ENCODE results near the gene MYO1H. TPM values are rescaled to one million over a fixed set of nuclear protein-coding genes. Genes with fewer than 3 reads are reported as not detected.

MYO1H gene
- total and polyA plus RNA-seq, 2 of the 13 experiments (the other 11 are each of a cell fraction or from before 2014, with no cell fraction given), result not detected

DNA sequence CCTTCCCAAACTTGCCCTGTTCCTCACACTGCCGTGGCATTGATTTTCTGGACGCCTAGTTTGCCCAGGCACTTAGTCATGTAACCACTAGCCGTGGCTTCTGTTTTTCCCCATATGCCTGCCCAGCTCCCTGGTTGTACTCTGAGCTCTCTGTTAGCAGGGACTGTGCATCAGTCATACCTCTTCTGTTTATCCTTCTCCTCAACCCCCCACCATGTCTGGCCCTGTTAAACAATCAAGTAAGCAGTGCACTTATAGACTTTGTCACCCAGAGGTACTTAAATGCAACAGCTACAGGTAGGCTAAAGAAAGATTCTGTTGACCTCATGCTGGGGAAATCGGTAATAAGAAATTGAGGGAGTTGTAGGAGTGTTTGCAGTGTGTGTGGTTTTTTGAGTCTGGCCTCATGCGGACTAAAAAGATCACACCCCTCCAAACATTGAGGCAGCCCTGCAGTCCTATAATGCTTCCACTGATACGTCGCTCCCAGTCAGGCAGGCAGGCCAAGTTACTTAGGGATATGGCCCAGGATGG, 146.7 kb downstream of the MYO1H start:
- in situ Hi-C loops (cut with HindIII; ENCODE audit: extremely low pct_ligation_motif_present, low pct_unique_long_range_greater_than_20kb), result no loop called here
- DNase-seq (ENCODE audit: low spot score) (peak; percentile 93), FAIRE-seq (peak; percentile 96), ATAC-seq (peak; percentile 100)
- CTCF ChIA-PET (ENCODE audit: low intra/inter-chr PET ratio, low total read pairs), result no interaction called here
- Histone ChIP-seq H3K9ac (ENCODE audit: insufficient read depth, low read depth, low read length) (peak overlapping the region; percentile 47), H3K4me1 (ENCODE audit: insufficient read depth, low read length) (peaks cover 26% of the 10 kb centered on the region), H3K9me3 (ENCODE audit: low read length) (no peaks in the 10 kb centered on the region), H4K20me1 (ENCODE audit: insufficient read depth, low read length) (no peaks in the 10 kb centered on the region), H3K36me3 (replicated peaks in 1 of 2; ENCODE audit: control insufficient read depth in 1 of 2, insufficient read depth in 2 of 2, low read length in 2 of 2) (peaks cover 9 to 39% of the 10 kb centered on the region in 2 experiments), H3K79me2 (ENCODE audit: insufficient read depth, low read length) (no peaks in the 10 kb centered on the region), H2AFZ (ENCODE audit: low read length) (no peak overlapping the region), H3K27ac (ENCODE audit: extremely low read length, insufficient read depth, low read length) (peak overlapping the region; percentile 77), H3K4me3 (replicated peaks in 1 of 3; ENCODE audit: insufficient read depth in 1 of 3, low read depth in 2 of 3, low read length in 3 of 3) (peak overlapping the region in 1 of 3 experiments; percentile 41; a peak in 1 of 6 replicates), H3K27me3 (ENCODE audit: control insufficient read depth in 1 of 2, insufficient read depth in 2 of 2, low read length in 2 of 2) (no peaks in the 10 kb centered on the region), H3K4me2 (ENCODE audit: low read depth, low read length) (peak overlapping the region; percentile 52)
- BruUV-seq (replicated peaks), result no TSS peak
- WGBS (ENCODE audit: low lambda C conversion rate), result 9% methylated on average over 7 of the region's 7 CpGs
- intact Hi-C loops (cut with micrococcal nuclease; ENCODE audit: unreplicated experiment), result loop anchor here (1.0 to 2.0 kb wide), 2 partner anchors 18 to 66 kb away; partner anchors contain the start of genes KCTD10 and UBE3B
- POLR2A ChIA-PET, result interaction anchor here (0.7 to 2.4 kb wide), 5 partner anchors 15 to 79 kb away, joined by 3 to 18 read pairs (median 3); partner anchors contain the start of genes KCTD10, MMAB, MVK and UBE3B
- TF ChIP-seq, protein P1, sequence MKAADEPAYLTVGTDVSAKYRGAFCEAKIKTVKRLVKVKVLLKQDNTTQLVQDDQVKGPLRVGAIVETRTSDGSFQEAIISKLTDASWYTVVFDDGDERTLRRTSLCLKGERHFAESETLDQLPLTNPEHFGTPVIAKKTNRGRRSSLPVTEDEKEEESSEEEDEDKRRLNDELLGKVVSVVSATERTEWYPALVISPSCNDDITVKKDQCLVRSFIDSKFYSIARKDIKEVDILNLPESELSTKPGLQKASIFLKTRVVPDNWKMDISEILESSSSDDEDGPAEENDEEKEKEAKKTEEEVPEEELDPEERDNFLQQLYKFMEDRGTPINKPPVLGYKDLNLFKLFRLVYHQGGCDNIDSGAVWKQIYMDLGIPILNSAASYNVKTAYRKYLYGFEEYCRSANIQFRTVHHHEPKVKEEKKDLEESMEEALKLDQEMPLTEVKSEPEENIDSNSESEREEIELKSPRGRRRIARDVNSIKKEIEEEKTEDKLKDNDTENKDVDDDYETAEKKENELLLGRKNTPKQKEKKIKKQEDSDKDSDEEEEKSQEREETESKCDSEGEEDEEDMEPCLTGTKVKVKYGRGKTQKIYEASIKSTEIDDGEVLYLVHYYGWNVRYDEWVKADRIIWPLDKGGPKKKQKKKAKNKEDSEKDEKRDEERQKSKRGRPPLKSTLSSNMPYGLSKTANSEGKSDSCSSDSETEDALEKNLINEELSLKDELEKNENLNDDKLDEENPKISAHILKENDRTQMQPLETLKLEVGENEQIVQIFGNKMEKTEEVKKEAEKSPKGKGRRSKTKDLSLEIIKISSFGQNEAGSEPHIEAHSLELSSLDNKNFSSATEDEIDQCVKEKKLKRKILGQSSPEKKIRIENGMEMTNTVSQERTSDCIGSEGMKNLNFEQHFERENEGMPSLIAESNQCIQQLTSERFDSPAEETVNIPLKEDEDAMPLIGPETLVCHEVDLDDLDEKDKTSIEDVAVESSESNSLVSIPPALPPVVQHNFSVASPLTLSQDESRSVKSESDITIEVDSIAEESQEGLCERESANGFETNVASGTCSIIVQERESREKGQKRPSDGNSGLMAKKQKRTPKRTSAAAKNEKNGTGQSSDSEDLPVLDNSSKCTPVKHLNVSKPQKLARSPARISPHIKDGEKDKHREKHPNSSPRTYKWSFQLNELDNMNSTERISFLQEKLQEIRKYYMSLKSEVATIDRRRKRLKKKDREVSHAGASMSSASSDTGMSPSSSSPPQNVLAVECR (CRISPR knock-in tag; IDR thresholded peaks at IDR 0.05; ENCODE audit: borderline replicate concordance), result peak; percentile 34; the same call in 1 of the 2 replicates
- peak; percentile 32; the same call in 1 of the 2 replicates for TF ChIP-seq NCOR1 (IDR thresholded peaks at IDR 0.05; ENCODE audit: borderline replicate concordance, low read length)
- TF ChIP-seq MZF1 (CRISPR knock-in tag; IDR thresholded peaks at IDR 0.05; ENCODE audit: borderline replicate concordance), result no peak
- no peak for TF ChIP-seq MYC (CRISPR knock-in tag; IDR thresholded peaks at IDR 0.05; ENCODE audit: borderline replicate concordance)
- TF ChIP-seq, protein P2, sequence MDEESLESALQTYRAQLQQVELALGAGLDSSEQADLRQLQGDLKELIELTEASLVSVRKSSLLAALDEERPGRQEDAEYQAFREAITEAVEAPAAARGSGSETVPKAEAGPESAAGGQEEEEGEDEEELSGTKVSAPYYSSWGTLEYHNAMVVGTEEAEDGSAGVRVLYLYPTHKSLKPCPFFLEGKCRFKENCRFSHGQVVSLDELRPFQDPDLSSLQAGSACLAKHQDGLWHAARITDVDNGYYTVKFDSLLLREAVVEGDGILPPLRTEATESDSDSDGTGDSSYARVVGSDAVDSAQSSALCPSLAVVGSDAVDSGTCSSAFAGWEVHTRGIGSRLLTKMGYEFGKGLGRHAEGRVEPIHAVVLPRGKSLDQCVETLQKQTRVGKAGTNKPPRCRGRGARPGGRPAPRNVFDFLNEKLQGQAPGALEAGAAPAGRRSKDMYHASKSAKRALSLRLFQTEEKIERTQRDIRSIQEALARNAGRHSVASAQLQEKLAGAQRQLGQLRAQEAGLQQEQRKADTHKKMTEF (CRISPR knock-in tag; IDR thresholded peaks at IDR 0.05), result peak; percentile 59; the same call in 1 of the 2 replicates
- no peak for TF ChIP-seq ZNF143 (CRISPR knock-in tag; IDR thresholded peaks at IDR 0.05)
- no peak for TF ChIP-seq HDAC6 (IDR thresholded peaks at IDR 0.05; ENCODE audit: low read depth, low read length)
- TF ChIP-seq SAP130 (CRISPR knock-in tag; IDR thresholded peaks at IDR 0.05; ENCODE audit: low read depth), result peak; percentile 71
- no peak for TF ChIP-seq ZNF737 (CRISPR knock-in tag; IDR thresholded peaks at IDR 0.05; ENCODE audit: borderline replicate concordance)
- TF ChIP-seq MED13 (CRISPR knock-in tag; IDR thresholded peaks at IDR 0.05), result no peak
- TF ChIP-seq ZNF550 (CRISPR knock-in tag; IDR thresholded peaks at IDR 0.05; ENCODE audit: borderline replicate concordance), result no peak
- no peak for TF ChIP-seq SMARCE1 (IDR thresholded peaks at IDR 0.05; ENCODE audit: borderline replicate concordance)
- TF ChIP-seq SCMH1 (CRISPR knock-in tag; IDR thresholded peaks at IDR 0.05; ENCODE audit: borderline replicate concordance), result no peak
- TF ChIP-seq RBAK (CRISPR knock-in tag; IDR thresholded peaks at IDR 0.05), result peak; percentile 68; the same call in 1 of the 2 replicates
- TF ChIP-seq KLF15 (CRISPR knock-in tag; IDR thresholded peaks at IDR 0.05; ENCODE audit: borderline replicate concordance), result no peak
- TF ChIP-seq SRSF9 (IDR thresholded peaks at IDR 0.05; ENCODE audit: borderline replicate concordance, insufficient read depth, low read depth, low read length, poor library complexity, severe bottlenecking), result no peak
- TF ChIP-seq ASH2L (IDR thresholded peaks at IDR 0.05; ENCODE audit: insufficient read length, low read depth, low read length), result peak; percentile 33
- no peak for TF ChIP-seq ZKSCAN1 (IDR thresholded peaks at IDR 0.05; ENCODE audit: low read length)
- peak; percentile 47 for TF ChIP-seq ELF3 (CRISPR knock-in tag; IDR thresholded peaks at IDR 0.05)
- no peak for TF ChIP-seq CREB1 (IDR thresholded peaks at IDR 0.05)
- TF ChIP-seq CREB1 (CRISPR knock-in tag; IDR thresholded peaks at IDR 0.05), result peak; percentile 59

Data from HepG2 (cell line).